Trophoblast cell (in vitro differentiated cells and primary cell): ENCODE measurements around the gene SLC41A2.

Experiments
- DNase-seq, 2 donors: peaks; one replicate each; pipeline ENCODE4 v3.0.0-alpha.2; 2016
- H2AFZ ChIP-seq: 2 replicates; pipeline ENCODE4 v1.6.1; 2013; ENCODE audit warnings: low read length, moderate library complexity, mild to moderate bottlenecking; ENCODE audit not compliant: insufficient read depth, poor library complexity
- H2AK5ac ChIP-seq: 2 replicates; pipeline ENCODE4 v1.6.1; 2013; ENCODE audit warnings: mild to moderate bottlenecking, low read length
- H2BK120ac ChIP-seq: 2 replicates; pipeline ENCODE4 v1.6.1; 2013; ENCODE audit warnings: low read length, mild to moderate bottlenecking, moderate library complexity; ENCODE audit not compliant: insufficient read depth, poor library complexity
- H2BK12ac ChIP-seq: 2 replicates; pipeline ENCODE4 v1.6.1; 2013; ENCODE audit warnings: mild to moderate bottlenecking, low read length, moderate library complexity
- H2BK5ac ChIP-seq: 2 replicates; pipeline ENCODE4 v1.6.1; 2013; ENCODE audit warnings: low read length, low read depth, moderate library complexity, mild to moderate bottlenecking; ENCODE audit not compliant: poor library complexity
- H3K14ac ChIP-seq: 2 replicates; pipeline ENCODE4 v1.6.1; 2013; ENCODE audit warnings: mild to moderate bottlenecking, low read length
- H3K18ac ChIP-seq: 2 replicates; pipeline ENCODE4 v1.6.1; 2013; ENCODE audit warnings: mild to moderate bottlenecking, low read length
- H3K23ac ChIP-seq: 2 replicates; pipeline ENCODE4 v1.6.1; 2013; ENCODE audit warnings: low read length
- H3K27ac ChIP-seq: 2 replicates; pipeline ENCODE4 v1.5.1; 2013; ENCODE audit warnings: low read depth, mild to moderate bottlenecking, inconsistent platforms, low read length, moderate library complexity
- H3K27me3 ChIP-seq: 2 replicates; pipeline ENCODE4 v1.6.1; 2013; ENCODE audit warnings: inconsistent platforms, mild to moderate bottlenecking, low read length, moderate library complexity; ENCODE audit not compliant: insufficient read depth
- H3K36me3 ChIP-seq, 2 experiments: 1 replicate in 1 of 2; 2 replicates in 1 of 2; pipeline ENCODE4 v1.6.1; 2013; ENCODE audit warnings: low read length in 2 of 2, mild to moderate bottlenecking in 2 of 2, moderate library complexity in 1 of 2; ENCODE audit not compliant: insufficient read depth in 2 of 2, control insufficient read depth in 1 of 2
- H3K4ac ChIP-seq: 2 replicates; pipeline ENCODE4 v1.6.1; 2013; ENCODE audit warnings: low read depth, mild to moderate bottlenecking, low read length, moderate library complexity
- H3K4me1 ChIP-seq, 2 experiments: 1 replicate in 1 of 2; 2 replicates in 1 of 2; pipeline ENCODE4 v1.6.1; 2013; ENCODE audit warnings: low read length in 2 of 2, mild to moderate bottlenecking in 2 of 2, moderate library complexity in 1 of 2; ENCODE audit not compliant: insufficient read depth in 2 of 2, control insufficient read depth in 1 of 2
- H3K4me2 ChIP-seq: 2 replicates; pipeline ENCODE4 v1.6.1; 2013; ENCODE audit warnings: inconsistent platforms, mild to moderate bottlenecking, low read length, moderate library complexity
- H3K4me3 ChIP-seq: 2 replicates; pipeline ENCODE4 v1.5.1; 2013; ENCODE audit warnings: mild to moderate bottlenecking, low read depth, low read length, inconsistent platforms
- H3K79me1 ChIP-seq: one replicate; pipeline ENCODE4 v1.6.1; 2013; ENCODE audit warnings: low read length
- H3K79me2 ChIP-seq: 2 replicates; pipeline ENCODE4 v1.6.1; 2013; ENCODE audit warnings: low read length, mild to moderate bottlenecking; ENCODE audit not compliant: control insufficient read depth, insufficient read depth, poor library complexity
- H3K9ac ChIP-seq: 2 replicates; pipeline ENCODE4 v1.6.1; 2013; ENCODE audit warnings: mild to moderate bottlenecking, low read length
- H3K9me3 ChIP-seq: 2 replicates; pipeline ENCODE4 v1.6.1; 2013; ENCODE audit warnings: low read depth, mild to moderate bottlenecking, control low read depth, inconsistent platforms, low read length; ENCODE audit not compliant: insufficient read depth
- H4K12ac ChIP-seq: 2 replicates; pipeline ENCODE4 v1.6.1; 2013; ENCODE audit warnings: low read depth, mild to moderate bottlenecking, low read length, moderate library complexity
- H4K8ac ChIP-seq: 2 replicates; pipeline ENCODE4 v1.6.1; 2013; ENCODE audit warnings: low read depth, mild to moderate bottlenecking, low read length, moderate library complexity
- H4K91ac ChIP-seq: one replicate; pipeline ENCODE4 v1.6.1; 2013; ENCODE audit warnings: low read depth, mild to moderate bottlenecking, low read length, moderate library complexity
- WGBS: extraction: QIAGEN DNeasy Blood & Tissue Kit; methylation state at CpG from one replicate; pipeline ENCODE4 v1.1.7; 2013; ENCODE audit warnings: missing lambda C conversion rate; ENCODE audit not compliant: insufficient read length, insufficient coverage; ENCODE audit errors: extremely low coverage; 5-methylcytosine and 5-hydroxymethylcytosine counted together

The SLC41A2 gene

GRCh38 chr12:104925501-104925900 lies 32.6 kb downstream of the SLC41A2 start:
- Histone ChIP-seq H3K79me1 (no peaks in the 10 kb centered on the region), H2BK5ac (no peak overlapping the region), H2AK5ac (no peak overlapping the region), H4K12ac (no peak overlapping the region), H3K23ac (no peak overlapping the region), H2AFZ (no peak overlapping the region), H4K8ac (no peak overlapping the region), H3K4me1 (no peaks in the 10 kb centered on the region), H3K14ac (no peak overlapping the region), H3K4me2 (no peak overlapping the region), H3K9me3 (no peaks in the 10 kb centered on the region), H3K4ac (no peak overlapping the region), H3K27ac (no peak overlapping the region), H2BK12ac (no peak overlapping the region), H3K79me2 (no peaks in the 10 kb centered on the region), H3K9ac (no peak overlapping the region), H2BK120ac (no peak overlapping the region), H3K27me3 (no peaks in the 10 kb centered on the region), H3K4me3 (no peak overlapping the region), H3K18ac (no peak overlapping the region), H4K91ac (no peak overlapping the region), H3K36me3 (no peaks in the 10 kb centered on the region)
- no peak for DNase-seq
- no CpG with 5 or more reads among the region's 7 CpGs for WGBS

- Histone ChIP-seq H2AK5ac (no peak overlapping the region), H3K4ac (no peak overlapping the region), H3K9ac (no peak overlapping the region), H3K4me2 (no peak overlapping the region), H3K14ac (no peak overlapping the region), H4K8ac (no peak overlapping the region), H2BK120ac (no peak overlapping the region), H3K4me1 (no peaks in the 10 kb centered on the region), H3K79me1 (no peaks in the 10 kb centered on the region), H3K27me3 (no peaks in the 10 kb centered on the region), H3K18ac (no peak overlapping the region), H3K36me3 (no peaks in the 10 kb centered on the region), H3K9me3 (no peaks in the 10 kb centered on the region), H3K23ac (no peak overlapping the region), H3K27ac (no peak overlapping the region), H2BK5ac (no peak overlapping the region), H3K4me3 (no peak overlapping the region), H4K91ac (no peak overlapping the region), H2BK12ac (no peak overlapping the region), H2AFZ (no peak overlapping the region), H3K79me2 (no peaks in the 10 kb centered on the region), H4K12ac (no peak overlapping the region)
- no peak for DNase-seq
Observed at GRCh38 chr12:104921340-104921739, 36.8 kb downstream of the SLC41A2 start.

- no peak overlapping the region for H3K27ac ChIP-seq
- DNase-seq, result no peak
- H3K18ac ChIP-seq, result no peak overlapping the region
- no peak overlapping the region for H3K14ac ChIP-seq
- H4K8ac ChIP-seq, result no peak overlapping the region
- no peak overlapping the region for H2AK5ac ChIP-seq
- H2AFZ ChIP-seq, result no peak overlapping the region
- H4K91ac ChIP-seq, result no peak overlapping the region
- no peaks in the 10 kb centered on the region for H3K4me1 ChIP-seq
- H3K79me1 ChIP-seq, result no peaks in the 10 kb centered on the region
- H2BK12ac ChIP-seq, result no peak overlapping the region
- no peak overlapping the region for H3K4ac ChIP-seq
- H3K23ac ChIP-seq, result no peak overlapping the region
- no peaks in the 10 kb centered on the region for H3K36me3 ChIP-seq
- no peak overlapping the region for H3K4me3 ChIP-seq
- no peak overlapping the region for H3K9ac ChIP-seq
- no peaks in the 10 kb centered on the region for H3K9me3 ChIP-seq
- no CpG with 5 or more reads among the region's 4 CpGs for WGBS
- no peaks in the 10 kb centered on the region for H3K27me3 ChIP-seq
- no peak overlapping the region for H2BK5ac ChIP-seq
- no peak overlapping the region for H4K12ac ChIP-seq
- no peaks in the 10 kb centered on the region for H3K79me2 ChIP-seq
- H2BK120ac ChIP-seq, result no peak overlapping the region
- H3K4me2 ChIP-seq, result no peak overlapping the region
Observed at GRCh38 chr12:104911942-104912341, 46.1 kb downstream of the SLC41A2 start.

GRCh38 chr12:104910196-104910840 lies 47.8 kb downstream of the SLC41A2 start:
- Histone ChIP-seq H2BK12ac (no peak overlapping the region), H3K4me1 (no peaks in the 10 kb centered on the region), H3K9me3 (no peaks in the 10 kb centered on the region), H3K79me1 (no peaks in the 10 kb centered on the region), H3K4me2 (no peak overlapping the region), H2BK120ac (no peak overlapping the region), H3K23ac (no peak overlapping the region), H3K4ac (no peak overlapping the region), H3K27ac (no peak overlapping the region), H4K12ac (no peak overlapping the region), H3K9ac (no peak overlapping the region), H4K8ac (no peak overlapping the region), H2AK5ac (no peak overlapping the region), H3K14ac (no peak overlapping the region), H3K36me3 (peaks cover 0 to 2% of the 10 kb centered on the region in 2 experiments), H2BK5ac (no peak overlapping the region), H4K91ac (no peak overlapping the region), H3K18ac (no peak overlapping the region), H3K4me3 (no peak overlapping the region), H3K79me2 (no peaks in the 10 kb centered on the region), H3K27me3 (no peaks in the 10 kb centered on the region), H2AFZ (no peak overlapping the region)
- no peak for DNase-seq
- WGBS, result no CpG with 5 or more reads among the region's 1 CpG
